Stimulated activated CD4-positive, alpha-beta T cell treated with anti-CD3 and anti-CD28 coated beads, Interleukin-2, amount 100 ng/mL, for 24 hours (primary cell): Measurements from ENCODE around the gene ZSCAN25.
"Not testable (repeated sequence)": the region's sequence is repeated elsewhere in the genome, so short reads cannot be mapped to it uniquely, and the experiment has no call there.

Experiments used
- DNase-seq, 2 donors: peaks; one replicate each; pipeline ENCODE4 v3.0.0-alpha.2; 2020

ZSCAN25 gene

DNA sequence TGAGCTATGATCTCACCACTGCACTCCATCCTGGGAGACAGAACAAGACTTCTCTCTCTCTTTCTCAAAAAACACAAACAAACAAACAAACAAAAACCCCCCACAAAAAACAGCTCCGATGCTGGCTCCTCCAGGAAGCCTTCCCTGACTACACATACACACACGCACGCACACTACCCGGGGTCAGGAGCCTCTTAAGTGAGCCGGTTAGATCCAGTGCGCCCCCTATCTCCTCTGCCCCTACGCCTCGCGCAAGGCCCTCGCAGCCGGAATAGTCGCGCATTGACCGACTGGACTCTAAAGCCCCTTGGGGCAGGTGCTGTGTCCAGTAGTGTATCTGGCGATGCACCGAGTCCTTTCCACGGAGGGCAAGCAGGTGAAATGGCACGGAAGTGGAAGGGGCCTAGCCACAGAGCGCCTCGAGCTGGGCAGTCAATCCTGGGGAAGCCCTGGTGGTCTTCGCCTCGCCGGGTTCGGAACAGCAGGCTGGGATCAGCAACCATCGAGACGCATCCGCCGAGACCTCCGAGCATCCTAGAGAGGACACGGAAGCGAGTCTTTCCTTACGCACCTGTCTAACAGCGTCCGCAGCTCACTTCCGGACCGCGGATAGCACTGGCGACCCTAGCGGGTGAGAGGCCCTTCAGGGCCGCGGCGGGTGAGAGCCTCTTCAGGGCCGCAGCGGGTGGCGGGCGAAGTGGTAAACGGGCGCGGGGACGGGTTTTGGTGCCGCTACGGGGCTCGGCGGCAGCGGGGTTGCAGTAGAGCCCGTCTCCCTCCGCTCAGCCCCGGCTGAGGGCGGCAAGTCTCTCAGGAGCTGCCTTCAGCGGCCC lies at the start of gene ZSCAN25:
ZSCAN25 (plus strand) TSS at position 588 of the 833 bp plus-strand sequence. CDS start 2,661 bp downstream, outside the sequence.
- peak; percentile 87 to 88 for DNase-seq

DNA sequence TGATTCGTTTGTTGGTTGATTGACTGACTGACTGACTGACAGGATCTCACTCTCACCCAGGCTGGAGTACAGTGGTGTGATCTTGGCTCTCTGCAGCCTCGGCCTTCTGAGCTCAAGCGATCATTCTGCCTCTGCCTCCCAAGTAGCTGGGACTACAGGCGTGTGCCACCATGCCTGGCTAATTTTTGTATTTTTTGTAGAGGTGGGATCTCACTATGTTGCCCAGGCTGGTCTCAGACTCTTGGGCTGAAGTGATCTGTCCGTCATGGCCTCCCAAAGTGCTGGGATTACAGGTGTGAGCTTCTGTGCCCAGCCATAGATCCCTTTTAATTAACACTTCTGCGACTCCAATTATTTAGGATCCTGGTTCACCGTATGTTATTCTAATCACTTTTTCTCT lies 48.0 kb upstream of the ZSCAN25 start:
- not testable (repeated sequence) for DNase-seq

DNA sequence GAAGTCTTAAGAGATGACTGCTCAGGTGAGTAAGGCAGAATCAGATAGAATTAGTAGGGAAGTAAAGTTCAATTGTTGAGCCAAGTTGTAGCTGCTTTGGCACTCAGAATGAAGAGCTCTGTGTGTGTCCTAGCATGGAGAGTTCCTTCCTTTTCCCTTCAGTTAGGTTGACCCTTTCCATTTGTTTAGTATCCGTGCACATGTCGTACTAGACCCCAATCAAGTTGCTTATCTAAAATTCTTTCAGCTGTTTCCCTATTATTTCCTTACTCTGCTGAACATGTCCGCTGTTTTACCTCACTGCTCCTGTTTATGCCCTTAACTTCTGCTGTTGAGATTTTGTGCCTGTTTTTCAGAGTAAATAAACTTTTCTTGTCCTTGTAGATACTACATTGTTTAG lies 45.0 kb upstream of the ZSCAN25 start:
- DNase-seq: no peak

DNA sequence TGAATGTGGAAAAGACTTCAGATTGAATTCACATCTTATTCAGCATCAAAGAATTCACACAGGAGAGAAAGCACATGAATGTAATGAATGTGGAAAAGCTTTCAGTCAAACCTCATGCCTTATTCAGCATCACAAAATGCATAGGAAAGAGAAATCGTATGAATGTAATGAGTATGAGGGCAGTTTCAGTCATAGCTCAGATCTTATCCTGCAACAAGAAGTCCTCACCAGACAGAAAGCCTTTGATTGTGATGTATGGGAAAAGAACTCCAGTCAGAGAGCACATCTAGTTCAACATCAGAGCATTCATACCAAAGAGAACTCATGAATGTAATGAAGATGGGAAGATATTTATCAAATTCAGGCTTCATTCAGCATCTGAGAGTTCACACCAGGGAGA lies 43.5 kb upstream of the ZSCAN25 start:
- no peak for DNase-seq

DNA sequence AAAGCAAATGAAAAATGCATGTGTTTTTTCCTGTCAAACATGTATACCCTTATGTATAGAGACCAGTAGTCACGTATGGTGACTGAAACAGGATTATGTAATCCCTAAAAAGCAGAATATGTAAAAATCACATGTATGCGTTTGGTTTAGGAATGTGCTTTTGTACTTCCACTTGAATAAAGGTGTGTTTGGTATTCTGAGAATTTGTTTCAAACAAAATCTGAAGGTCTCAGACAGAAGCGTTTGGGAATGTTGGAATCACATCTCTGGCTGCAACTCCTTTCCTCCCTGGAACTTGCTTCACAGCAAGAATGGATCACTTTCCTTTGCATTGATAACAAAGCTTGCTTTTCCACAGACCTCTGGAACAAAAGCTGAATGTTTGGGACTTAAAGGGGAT lies 40.5 kb upstream of the ZSCAN25 start:
- no peak for DNase-seq

DNA sequence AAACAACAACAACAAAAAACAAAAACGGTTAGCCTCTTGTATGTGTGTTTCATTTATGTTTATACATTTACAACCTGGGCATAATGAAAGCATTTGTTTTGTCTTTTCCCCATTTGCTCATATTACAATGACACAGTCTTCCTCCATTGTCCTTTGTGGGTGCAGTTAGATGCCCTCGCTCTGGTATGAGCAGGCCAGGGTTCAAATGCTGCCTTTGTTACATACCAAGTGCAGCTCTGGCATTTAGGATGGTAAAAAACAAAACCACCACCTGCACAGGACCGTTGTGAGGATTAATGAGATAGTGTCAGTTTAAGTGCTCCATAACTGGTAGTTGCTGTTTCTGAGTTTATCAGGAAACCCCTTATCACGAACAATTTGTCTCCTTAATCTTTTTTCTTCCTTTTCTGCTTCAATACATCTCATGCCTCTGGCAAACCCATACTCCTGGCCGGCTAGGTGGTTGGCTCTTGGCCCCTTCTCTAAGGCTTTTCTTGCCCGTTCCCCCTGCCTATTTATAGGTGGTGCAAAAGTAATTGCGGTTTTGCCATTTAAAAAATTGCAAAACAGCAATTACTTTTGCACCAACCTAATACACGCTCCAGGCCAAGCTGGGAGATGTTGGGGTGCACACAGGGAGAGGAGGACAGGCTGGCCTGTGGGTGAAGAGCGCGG lies 37.3 kb upstream of the ZSCAN25 start:
- DNase-seq: no peak

DNA sequence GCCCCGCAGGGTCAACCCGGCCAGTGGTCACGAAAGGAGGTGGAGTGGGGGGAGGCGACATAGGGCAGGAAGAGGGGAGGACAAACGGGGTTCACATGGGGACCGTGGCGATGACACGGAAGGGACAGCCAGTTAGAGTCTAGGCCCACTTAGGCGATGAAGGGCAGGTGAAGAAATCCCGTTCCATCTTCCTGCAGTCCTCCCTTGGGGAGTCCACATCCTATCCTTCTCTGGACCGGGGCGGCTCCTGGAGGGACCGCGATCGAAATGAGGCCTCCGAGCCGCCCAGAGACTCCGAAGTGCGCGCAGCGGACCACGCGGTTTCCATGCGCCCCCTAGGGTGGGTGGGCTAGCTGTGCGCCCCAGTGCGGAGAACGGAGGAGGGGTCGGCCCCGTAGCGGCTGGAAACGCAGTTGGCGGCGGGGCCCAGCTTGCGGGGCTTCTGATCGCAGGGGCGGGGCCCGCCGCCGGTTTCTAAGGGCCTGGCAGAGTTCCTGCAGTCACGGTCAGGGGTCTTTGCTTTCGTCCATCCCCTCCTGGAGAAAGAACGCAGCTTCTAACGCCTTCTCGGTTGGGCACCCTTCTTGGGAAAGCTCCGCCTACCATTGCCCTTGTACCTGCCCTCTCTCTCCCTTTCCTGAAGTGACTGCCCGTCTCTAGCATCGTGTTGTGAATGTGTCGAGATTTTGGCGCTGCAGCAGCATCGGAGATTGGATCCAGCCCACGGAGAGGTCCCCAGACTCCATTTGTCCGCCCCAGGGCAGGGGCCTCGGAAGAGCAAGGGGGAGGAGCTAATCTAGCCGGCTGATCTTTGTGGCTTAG lies 36.6 kb upstream of the ZSCAN25 start:
- DNase-seq: peak; percentile 59 to 63

DNA sequence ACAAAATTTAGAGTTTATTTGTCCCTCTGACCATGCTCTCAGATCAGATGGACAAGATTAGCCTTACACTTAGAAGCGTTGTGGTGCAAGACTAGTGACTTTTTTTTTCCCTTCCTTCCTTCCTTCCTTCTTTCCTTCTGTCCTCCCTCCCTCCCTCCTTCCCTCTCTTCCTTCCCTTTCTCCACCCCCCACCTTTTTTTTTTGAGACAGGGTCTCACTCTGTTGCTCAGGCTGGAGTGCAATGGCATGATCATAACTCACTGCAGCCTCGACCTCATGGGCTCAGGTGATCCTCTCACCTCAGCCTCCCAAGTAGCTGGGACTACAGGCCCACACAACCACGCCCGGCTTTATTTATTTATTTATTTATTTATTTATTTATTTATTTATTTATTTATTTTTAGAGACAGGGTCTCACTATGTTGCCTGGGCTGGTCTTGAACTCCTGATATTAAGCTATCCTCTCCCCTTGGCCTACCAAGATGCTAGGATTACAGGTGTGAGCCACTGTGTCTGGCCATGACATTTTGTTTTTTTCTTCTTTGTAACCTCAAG lies 35.9 kb upstream of the ZSCAN25 start:
- not testable (repeated sequence) for DNase-seq

DNA sequence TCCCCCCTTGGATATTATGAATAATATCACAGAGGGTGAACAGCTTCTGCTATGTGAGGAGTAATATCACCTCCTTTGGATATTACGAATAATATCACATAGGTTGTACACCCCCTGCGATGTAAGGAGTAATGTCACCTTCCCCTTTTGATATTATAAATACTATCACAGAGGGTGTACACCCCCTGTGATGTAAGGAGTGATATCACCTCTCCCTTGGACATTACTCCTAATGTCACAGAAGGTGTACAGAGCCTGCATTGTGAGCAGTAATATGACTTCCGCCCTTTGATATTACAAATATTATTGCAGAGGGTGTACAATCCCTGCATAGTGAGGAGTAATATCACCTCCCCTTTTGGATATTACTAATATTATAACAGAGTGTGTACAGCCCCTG lies 27.9 kb upstream of the ZSCAN25 start:
- no peak for DNase-seq

DNA sequence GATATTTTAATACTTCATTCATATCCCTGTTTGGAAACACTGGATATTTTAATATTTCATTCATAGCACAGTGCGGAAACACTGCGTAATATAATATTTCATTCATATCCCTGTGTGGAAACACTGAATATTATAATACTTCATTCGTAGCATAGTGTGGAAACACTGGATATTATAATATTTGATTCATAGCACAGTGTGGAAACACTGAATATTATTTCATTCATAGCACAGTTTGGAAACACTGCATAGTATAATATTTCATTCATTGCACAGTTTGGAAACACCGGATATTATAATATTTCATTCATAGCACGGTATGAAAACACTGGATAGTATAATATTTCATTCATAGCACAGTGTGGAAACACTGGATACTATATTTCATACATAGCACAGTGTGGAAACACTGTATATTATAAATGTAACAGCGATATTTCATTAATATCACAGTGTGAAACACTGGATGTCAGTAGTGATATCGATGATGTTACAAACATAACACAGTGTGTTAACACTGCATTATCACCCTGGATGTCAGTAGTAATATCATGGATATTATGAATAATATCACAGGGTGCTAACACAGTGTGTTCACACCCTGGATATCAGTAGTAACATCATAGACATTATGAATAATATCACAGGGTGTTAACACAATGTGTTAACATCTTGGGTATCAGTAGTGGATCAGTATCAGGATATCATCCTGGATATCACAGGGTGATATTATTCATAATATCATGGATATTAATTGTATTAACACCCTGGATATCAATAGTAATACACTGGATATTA lies 21.6 kb upstream of the ZSCAN25 start:
- no peak for DNase-seq

DNA sequence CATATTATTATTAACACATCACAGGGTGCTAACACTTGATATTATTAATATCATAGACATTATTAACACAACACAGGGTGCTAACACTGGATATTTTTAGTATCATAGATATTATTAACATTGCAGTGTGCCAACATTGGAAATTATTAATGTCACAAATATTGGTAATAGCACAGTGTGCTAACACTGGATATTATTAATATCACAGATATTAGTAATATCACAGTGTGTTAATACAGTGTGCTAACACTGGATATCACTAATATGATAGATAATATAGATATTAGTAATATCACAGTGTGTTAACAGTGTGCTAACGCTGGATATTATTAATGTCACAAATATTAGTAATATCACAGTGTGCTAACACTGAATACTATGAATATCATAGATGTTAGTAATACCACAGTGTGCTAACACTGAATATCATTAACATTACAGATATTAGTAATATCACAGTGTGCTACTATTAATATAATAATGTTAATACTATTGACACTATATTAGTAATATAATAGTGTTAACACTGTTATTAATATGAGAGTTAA lies 20.3 kb upstream of the ZSCAN25 start:
- no peak for DNase-seq

DNA sequence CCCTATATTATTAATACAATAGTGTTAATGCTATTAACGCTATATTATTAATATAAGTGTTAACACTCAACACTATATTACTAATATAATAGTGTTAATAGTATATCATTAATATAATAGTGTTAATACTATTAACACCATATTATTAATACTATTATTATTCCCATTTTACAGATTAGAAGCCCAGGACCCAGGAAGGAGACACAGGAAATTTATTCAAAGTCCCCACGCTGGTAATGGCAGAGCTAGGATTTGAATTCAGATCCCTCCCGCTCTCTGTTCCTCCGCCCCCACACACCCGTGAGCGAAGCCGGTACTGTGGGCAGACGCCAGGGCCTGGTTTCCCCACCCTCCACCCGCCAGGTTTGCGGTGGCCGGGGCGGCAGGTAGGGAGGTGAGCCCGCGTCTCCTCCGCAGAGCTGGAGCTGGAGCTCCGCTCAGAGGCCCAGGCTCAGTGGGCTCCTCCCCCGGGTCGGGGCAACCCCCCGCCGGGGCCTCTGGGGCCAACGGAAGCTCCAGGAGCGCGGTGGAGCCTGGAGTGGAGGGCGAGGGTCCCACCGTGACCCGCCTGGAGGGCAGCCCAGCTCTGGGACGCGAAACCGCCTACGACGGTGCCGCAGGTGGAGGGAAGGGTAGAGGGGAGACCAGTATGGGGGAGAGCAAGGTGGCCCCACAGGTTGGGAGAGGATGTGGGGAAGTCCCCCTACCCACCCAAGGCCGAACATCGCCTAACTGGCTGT lies 18.8 kb upstream of the ZSCAN25 start, which contains the start of gene TMEM225B:
TMEM225B (plus strand) TSS at position 506 of the 740 bp plus-strand sequence. CDS start 6,122 bp downstream, outside the sequence.
- DNase-seq: peak in 1 of 2 donors; percentile 37

DNA sequence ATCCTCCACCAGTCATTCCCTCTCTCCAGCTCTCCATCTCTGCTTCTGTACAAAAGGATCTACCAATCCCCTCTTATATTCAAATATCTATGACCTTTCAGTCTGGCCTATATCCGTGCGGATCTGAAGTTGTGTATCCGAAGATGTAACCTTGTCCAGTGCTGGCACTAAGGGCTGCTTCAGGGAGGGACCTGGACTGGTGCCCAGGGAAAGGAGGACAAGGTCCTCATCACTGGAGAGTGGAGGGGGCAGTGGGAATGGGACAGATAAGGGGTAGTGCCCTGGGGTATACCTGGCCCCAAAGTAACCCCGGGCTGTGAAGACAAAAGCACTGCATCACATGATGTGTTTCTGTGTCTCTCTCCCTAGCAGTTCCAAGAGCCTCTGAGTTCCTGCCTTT lies 16.9 kb upstream of the ZSCAN25 start:
- no peak for DNase-seq

DNA sequence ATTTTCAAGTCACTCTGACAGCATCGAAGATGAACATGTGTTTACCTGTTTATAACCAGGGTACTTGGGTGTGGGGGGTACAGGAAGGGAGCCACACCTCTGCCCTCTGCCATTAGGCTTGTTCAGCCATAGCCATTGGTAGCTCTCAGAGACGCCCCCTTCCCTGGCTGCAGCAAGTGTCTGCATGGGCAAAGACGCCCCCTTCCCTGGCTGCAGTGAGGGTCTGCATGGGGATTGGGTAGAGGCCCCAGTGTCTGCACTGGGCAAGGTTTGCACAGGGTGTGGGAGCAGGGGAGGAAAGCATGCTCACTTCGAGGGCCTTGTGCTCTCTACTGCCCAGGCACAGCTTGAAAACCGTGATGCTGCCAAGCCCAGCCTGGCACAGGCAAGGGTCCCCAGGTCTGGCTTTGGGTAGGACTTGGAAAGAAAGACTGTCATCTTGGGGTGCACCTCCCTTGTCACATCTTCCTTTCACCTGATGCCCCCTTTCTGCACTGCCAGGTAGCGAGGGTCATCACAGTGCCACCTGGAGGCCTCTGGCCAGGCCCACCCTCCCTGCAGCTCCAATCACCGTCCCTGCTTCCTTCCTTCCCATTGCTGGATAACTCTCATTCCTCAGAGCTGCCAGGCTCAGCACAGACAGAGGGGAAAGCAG lies 15.0 kb upstream of the ZSCAN25 start:
- no peak for DNase-seq

DNA sequence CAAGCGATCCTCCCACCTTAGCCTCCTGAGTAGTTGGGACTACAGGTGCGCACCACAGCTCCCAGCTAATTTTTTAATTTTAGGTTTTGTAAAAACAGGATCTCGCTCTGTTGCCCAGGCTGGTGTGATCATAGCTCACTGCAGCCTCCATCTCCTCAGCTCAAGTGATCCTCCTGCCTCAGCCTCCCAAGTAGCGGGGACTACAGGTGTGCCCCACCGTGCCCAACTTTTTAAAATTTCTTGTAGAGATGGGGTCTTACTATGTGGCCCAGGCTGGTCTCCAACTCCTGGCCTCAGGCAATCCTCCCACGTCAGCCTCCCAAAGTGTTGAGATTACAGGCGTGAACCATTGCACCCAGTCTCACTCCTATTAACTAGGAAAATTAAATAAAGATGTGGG lies 11.2 kb upstream of the ZSCAN25 start:
- DNase-seq: no peak

DNA sequence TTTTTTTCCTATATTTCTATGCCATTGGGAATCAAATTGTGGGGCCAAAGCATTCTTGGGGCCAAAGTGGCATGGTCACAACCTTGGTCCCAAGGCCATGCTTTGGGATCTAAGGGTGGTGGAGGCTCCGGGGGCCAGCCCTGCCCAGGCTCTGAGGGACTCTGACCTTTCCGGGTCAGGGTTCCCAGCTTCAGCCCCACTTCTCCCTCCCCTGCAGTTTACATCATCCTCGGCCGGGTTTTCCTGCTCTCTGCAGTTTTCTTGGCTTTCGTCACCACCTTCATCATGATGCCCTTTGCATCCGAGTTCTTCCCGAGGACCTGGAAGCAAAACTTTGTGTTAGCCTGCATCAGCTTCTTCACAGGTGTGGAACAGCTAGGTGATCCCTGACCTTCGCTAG lies 10.2 kb upstream of the ZSCAN25 start:
- no peak for DNase-seq

DNA sequence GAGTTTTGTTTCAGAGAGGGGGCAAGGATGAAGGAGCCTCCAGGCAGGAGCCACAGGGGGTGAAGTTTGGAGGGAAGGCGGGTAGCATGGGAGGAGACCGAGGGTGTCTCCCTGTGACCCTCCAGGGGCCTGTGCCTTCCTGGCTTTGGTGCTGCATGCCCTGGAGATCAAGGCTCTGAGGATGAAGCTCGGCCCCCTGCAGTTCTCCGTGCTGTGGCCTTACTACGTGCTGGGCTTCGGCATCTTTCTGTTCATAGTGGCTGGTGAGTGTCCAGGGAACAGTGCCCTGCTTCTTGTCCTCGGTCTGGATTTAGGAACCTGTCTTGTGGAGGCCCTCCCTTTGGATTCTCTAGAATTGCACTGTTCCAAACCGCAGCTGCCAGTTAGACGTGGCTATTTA lies 9.2 kb upstream of the ZSCAN25 start:
- no peak for DNase-seq

DNA sequence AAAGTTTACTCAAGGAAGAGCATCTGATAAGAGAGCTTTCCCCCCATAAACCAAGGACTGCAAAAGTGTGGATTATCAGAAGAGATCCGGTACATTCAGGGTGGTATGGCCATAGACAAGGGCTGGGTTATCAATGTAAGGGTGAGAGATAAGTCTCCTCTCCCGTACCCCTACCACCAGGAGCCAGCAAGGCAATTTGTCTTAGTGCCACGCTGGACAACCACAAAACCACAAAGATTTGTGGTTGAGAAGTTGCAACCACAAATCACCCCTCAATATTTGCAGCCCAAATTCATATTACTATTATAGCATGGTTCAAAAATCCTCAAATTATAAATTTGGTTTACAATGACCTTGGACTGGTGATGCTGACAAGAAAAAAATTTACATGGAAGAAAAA lies 2.3 kb upstream of the ZSCAN25 start:
- DNase-seq: no peak

DNA sequence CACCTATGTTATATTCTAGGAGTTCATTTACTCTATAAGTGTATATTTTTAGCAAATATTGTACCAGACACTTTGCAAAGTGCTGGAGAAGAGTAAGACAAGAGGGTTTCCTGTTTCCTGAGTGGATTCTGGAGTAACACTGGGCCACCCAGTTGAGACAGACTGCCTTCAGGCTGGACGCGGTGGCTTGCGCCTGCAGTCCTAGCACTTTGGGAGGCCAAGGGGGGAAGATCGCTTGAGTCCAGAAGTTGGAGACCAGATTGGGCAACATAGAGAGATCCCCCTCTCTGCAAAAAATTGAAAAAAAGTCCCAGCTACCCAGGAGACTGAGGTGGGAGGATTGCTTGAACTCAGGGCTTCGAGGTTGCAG lies 772 bp upstream of the ZSCAN25 start:
- DNase-seq: no peak

DNA sequence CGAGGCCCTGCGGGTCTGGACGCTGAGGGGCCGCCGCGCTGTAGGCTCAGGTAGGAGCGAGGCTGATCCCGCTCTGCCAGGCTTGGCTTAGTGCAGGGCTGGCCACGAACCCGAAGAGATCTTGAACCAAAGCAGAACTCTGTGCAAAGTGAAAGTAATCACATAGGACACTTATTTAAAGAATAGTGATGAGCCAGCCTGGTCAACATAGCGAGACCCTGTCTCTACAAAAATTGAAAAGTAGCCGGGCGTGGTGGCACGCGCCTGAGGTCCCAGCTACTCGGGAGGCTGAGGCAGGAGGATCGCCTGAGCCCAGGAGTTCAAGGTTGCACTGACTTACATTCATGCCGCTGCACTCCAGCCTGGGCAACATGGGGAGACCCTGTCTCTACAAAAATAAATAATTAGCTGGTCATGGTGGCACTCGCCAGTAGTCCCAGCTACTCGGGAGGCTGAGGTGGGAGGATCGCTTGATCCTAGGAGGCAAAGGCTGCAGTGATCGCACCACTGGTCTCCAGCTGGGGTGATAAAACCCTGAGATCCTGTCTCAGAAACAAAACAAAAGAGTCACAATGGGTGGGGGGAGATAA lies 541 bp downstream of the ZSCAN25 start:
- no peak for DNase-seq
